Stimulated activated memory B cell treated with anti-CD40 and anti-IgM and Interleukin-4, amounts not matched to agents 10 μg/mL and 1 μg/mL and 100 μg/mL, for 72 hours (primary cell): ENCODE data around the gene GPR162.
A peak's percentile ranks its signal among the peaks of the same experiment; 100 is the strongest.

ENCODE experiments used
- ATAC-seq: fragments of 150-1000 bp; cut with Tn5 transposase; 2 replicates; pipeline ENCODE4 v1.10.0; 2021
- H3K27ac Mint-ChIP-seq: one replicate; pipeline ENCODE4 v1.8.0; 2022; ENCODE audit warnings: mild to moderate bottlenecking, mixed read lengths
- H3K27me3 Mint-ChIP-seq: one replicate; pipeline ENCODE4 v1.8.0; 2022; ENCODE audit warnings: mixed read lengths
- H3K36me3 Mint-ChIP-seq: one replicate; pipeline ENCODE4 v1.8.0; 2022; ENCODE audit warnings: mixed read lengths
- H3K4me1 Mint-ChIP-seq: one replicate; pipeline ENCODE4 v1.8.0; 2022; ENCODE audit warnings: mixed read lengths
- H3K4me3 Mint-ChIP-seq: one replicate; pipeline ENCODE4 v1.8.0; 2022; ENCODE audit warnings: mild to moderate bottlenecking, moderate library complexity, mixed read lengths
- H3K9me3 Mint-ChIP-seq: one replicate; pipeline ENCODE4 v1.8.0; 2022; ENCODE audit warnings: mixed read lengths

GPR162 gene

DNA sequence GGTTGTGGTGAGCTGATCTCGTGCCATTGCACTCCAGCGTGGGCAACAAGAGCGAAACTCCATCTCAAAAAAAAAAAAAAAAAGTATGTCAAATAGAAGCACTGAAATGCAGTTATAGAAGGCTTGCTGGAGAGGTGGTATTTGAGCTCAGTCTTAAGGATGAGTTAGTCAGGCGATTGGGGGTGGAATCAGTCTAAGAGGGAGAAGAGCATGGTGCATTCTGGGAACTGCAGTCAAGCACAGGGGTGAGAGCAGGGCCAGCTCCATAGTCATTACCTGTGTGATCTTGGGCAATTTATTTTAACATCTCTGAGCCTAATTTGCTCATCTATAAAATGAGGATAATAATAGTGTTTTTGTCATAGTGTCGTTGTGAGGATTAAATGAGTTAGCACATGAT lies 13.3 kb downstream of the GPR162 start:
- peaks cover 24% of the 10 kb centered on the region for H3K27me3 Mint-ChIP-seq
- no peak overlapping the region for H3K27ac Mint-ChIP-seq
- H3K9me3 Mint-ChIP-seq, result no peaks in the 10 kb centered on the region
- no peaks in the 10 kb centered on the region for H3K36me3 Mint-ChIP-seq
- ATAC-seq, result no peak
- no peak overlapping the region for H3K4me3 Mint-ChIP-seq
- H3K4me1 Mint-ChIP-seq, result peaks cover 22% of the 10 kb centered on the region

- Mint-ChIP-seq H3K4me1 (peaks cover 30% of the 10 kb centered on the region), H3K36me3 (no peaks in the 10 kb centered on the region), H3K4me3 (no peak overlapping the region), H3K27me3 (peaks cover 4% of the 10 kb centered on the region), H3K9me3 (no peaks in the 10 kb centered on the region), H3K27ac (no peak overlapping the region)
- no peak for ATAC-seq
These were observed 15.2 kb downstream of the GPR162 start for GRCh38 chr12:6836851-6837250.

GRCh38 chr12:6837370-6838060 lies 15.9 kb downstream of the GPR162 start:
- H3K36me3 Mint-ChIP-seq, result no peaks in the 10 kb centered on the region
- H3K4me3 Mint-ChIP-seq, result no peak overlapping the region
- peaks cover 30% of the 10 kb centered on the region for H3K4me1 Mint-ChIP-seq
- no peak overlapping the region for H3K27ac Mint-ChIP-seq
- H3K9me3 Mint-ChIP-seq, result no peaks in the 10 kb centered on the region
- H3K27me3 Mint-ChIP-seq, result no peaks in the 10 kb centered on the region
- no peak for ATAC-seq

DNA sequence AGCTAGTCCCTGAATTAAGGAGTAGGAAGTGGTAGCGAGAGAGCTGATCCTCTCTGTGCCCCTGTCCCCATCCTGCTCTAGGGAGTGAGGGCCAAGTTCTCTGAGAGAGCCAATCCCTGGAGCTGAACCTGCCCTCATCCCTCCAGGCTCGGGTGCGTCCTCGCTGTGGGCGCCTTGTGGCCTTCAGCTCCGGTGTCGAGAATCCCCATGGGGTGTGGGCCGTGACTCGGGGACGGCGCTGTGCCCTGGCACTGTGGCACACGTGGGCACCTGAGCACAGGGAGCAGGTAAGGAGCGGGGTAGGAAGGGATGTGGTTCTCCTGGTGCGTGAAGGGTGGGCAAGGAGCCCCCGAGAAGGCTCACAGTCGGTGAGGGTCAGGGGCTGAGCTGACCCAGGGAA lies 17.2 kb downstream of the GPR162 start:
- no peaks in the 10 kb centered on the region for H3K9me3 Mint-ChIP-seq
- H3K4me3 Mint-ChIP-seq, result no peak overlapping the region
- H3K27ac Mint-ChIP-seq, result no peak overlapping the region
- no peaks in the 10 kb centered on the region for H3K27me3 Mint-ChIP-seq
- peaks cover 34% of the 10 kb centered on the region for H3K4me1 Mint-ChIP-seq
- H3K36me3 Mint-ChIP-seq, result no peaks in the 10 kb centered on the region
- no peak for ATAC-seq

DNA sequence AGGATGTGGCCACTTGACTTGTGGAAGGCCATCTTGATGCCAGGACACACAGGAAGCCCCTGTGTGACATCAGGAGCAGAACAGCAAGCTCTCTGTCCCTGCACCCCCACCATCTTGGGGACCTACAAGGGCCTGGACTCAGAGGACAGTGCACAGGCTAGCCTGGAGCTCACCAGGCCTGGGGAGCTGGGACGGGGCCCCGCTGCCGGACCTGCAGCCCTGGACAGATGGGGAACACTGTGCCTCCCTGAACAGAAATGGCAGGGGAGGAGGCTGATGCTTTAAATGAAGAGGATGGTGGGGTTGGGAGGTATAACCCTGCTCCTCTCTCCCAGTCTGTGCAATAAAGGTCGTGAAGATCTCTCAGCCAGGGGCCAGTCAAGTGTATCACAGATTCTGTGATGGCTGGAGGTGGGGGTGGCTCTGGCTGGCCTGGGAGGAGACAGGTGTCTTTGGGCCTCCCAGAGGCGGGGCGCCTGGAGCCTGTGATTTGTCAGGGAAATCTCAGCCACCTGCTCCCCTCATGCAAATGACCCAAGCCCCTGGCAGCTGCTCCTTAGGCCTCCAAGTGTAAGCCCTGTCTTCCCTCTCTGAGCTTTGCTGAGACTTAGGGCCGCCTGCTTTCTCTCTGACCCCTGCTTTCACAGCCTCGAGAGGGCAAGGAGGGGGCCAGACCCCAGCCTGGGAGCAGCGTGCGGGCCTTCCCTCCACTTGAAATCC lies 18.0 kb downstream of the GPR162 start:
- peak; percentile 80 for ATAC-seq
- Mint-ChIP-seq H3K27ac (peak overlapping the region; percentile 55), H3K4me3 (no peak overlapping the region)

DNA sequence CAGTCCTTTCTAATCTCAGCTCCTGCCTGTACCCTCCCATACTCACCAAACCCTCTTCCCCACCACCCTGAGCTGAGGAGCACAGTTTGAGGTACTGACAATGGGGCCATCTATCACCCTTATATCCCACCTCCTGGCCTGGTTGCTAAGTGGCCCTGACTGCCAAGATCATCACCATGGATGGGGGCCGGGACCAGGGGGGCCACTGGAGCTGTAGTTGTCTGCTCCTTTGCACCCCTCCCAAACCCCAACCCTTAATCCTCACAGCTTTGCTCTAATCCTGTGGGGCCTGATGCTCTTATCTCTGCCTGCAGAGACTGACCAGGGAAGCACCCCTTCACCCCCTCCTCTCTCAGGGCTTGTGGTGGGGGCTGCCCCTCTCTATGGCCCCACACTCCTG lies 18.7 kb downstream of the GPR162 start:
- no peaks in the 10 kb centered on the region for H3K27me3 Mint-ChIP-seq
- peaks cover 33% of the 10 kb centered on the region for H3K4me1 Mint-ChIP-seq
- ATAC-seq, result peak; percentile 5
- no peaks in the 10 kb centered on the region for H3K9me3 Mint-ChIP-seq
- peak overlapping the region; percentile 55 for H3K27ac Mint-ChIP-seq
- H3K4me3 Mint-ChIP-seq, result no peak overlapping the region
- no peaks in the 10 kb centered on the region for H3K36me3 Mint-ChIP-seq

More for the DNA sequence above, 18.0 kb downstream of the GPR162 start:
- Mint-ChIP-seq H3K4me1 (peaks cover 34% of the 10 kb centered on the region), H3K27me3 (no peaks in the 10 kb centered on the region), H3K36me3 (no peaks in the 10 kb centered on the region), H3K9me3 (no peaks in the 10 kb centered on the region)

GRCh38 chr12:6840761-6841515 lies 19.3 kb downstream of the GPR162 start, which contains the start of gene GNB3:
Gene GNB3 (plus strand): TSS chr12:6840925. CDS start chr12:6841288, 363 bp downstream.
- ATAC-seq, result no peak
- Mint-ChIP-seq H3K9me3 (no peaks in the 10 kb centered on the region), H3K36me3 (no peaks in the 10 kb centered on the region), H3K27me3 (no peaks in the 10 kb centered on the region), H3K4me3 (no peak within 1 kb of the TSS), H3K27ac (peak within 1 kb of the TSS; percentile 55), H3K4me1 (peaks cover 27% of the 10 kb centered on the region)

- Mint-ChIP-seq H3K36me3 (no peaks in the 10 kb centered on the region), H3K4me1 (peaks cover 24% of the 10 kb centered on the region), H3K27ac (no peak overlapping the region), H3K4me3 (no peak overlapping the region), H3K9me3 (no peaks in the 10 kb centered on the region), H3K27me3 (no peaks in the 10 kb centered on the region)
- ATAC-seq, result no peak
These were observed 20.5 kb downstream of the GPR162 start for GRCh38 chr12:6842075-6842474.

- ATAC-seq, result no peak
- H3K9me3 Mint-ChIP-seq, result no peaks in the 10 kb centered on the region
- peaks cover 34% of the 10 kb centered on the region for H3K4me1 Mint-ChIP-seq
- H3K36me3 Mint-ChIP-seq, result no peaks in the 10 kb centered on the region
- H3K27ac Mint-ChIP-seq, result no peak overlapping the region
- no peak overlapping the region for H3K4me3 Mint-ChIP-seq
- H3K27me3 Mint-ChIP-seq, result no peaks in the 10 kb centered on the region
These were observed 21.7 kb downstream of the GPR162 start for GRCh38 chr12:6843118-6843902.

GRCh38 chr12:6845395-6845794 lies 23.8 kb downstream of the GPR162 start:
- H3K9me3 Mint-ChIP-seq, result no peaks in the 10 kb centered on the region
- no peak overlapping the region for H3K27ac Mint-ChIP-seq
- ATAC-seq, result no peak
- no peaks in the 10 kb centered on the region for H3K27me3 Mint-ChIP-seq
- no peak overlapping the region for H3K4me3 Mint-ChIP-seq
- H3K36me3 Mint-ChIP-seq, result no peaks in the 10 kb centered on the region
- peaks cover 37% of the 10 kb centered on the region for H3K4me1 Mint-ChIP-seq

DNA sequence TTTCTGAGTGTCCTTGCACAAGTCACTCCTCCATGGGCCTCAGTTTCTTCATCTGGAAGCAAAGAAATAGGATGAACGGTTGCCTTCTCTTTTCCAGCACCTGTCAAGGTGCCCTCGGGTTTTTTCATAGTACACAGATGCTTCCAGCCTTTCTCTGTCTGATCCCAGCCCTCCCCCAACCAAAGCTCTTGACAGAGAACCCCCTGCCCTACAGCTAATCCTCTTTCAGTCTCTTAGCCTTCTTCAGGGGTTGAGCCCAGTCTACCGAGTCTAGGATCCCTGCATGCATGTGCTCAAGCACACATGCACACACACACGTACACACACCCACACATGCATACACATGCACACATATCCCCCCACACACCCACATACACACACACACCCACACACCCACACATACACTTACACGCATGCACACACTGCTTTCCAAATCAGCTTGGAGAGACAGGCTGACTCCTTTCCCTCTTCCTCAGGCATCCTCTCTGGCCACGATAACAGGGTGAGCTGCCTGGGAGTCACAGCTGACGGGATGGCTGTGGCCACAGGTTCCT lies 24.8 kb downstream of the GPR162 start:
- ATAC-seq, result no peak
- no peak overlapping the region for H3K27ac Mint-ChIP-seq
- no peaks in the 10 kb centered on the region for H3K36me3 Mint-ChIP-seq
- H3K9me3 Mint-ChIP-seq, result no peaks in the 10 kb centered on the region
- H3K4me3 Mint-ChIP-seq, result no peak overlapping the region
- H3K4me1 Mint-ChIP-seq, result peaks cover 44% of the 10 kb centered on the region
- no peaks in the 10 kb centered on the region for H3K27me3 Mint-ChIP-seq

- H3K36me3 Mint-ChIP-seq, result no peaks in the 10 kb centered on the region
- H3K9me3 Mint-ChIP-seq, result no peaks in the 10 kb centered on the region
- no peaks in the 10 kb centered on the region for H3K27me3 Mint-ChIP-seq
- no peak overlapping the region for H3K27ac Mint-ChIP-seq
- ATAC-seq, result no peak
- peaks cover 44% of the 10 kb centered on the region for H3K4me1 Mint-ChIP-seq
- H3K4me3 Mint-ChIP-seq, result no peak overlapping the region
These were observed 26.1 kb downstream of the GPR162 start for GRCh38 chr12:6847676-6848075.

GRCh38 chr12:6849427-6849826 lies 27.8 kb downstream of the GPR162 start:
- Mint-ChIP-seq H3K4me3 (peak overlapping the region; percentile 14), H3K4me1 (peaks cover 57% of the 10 kb centered on the region), H3K27me3 (no peaks in the 10 kb centered on the region), H3K9me3 (no peaks in the 10 kb centered on the region), H3K36me3 (peaks cover 6% of the 10 kb centered on the region), H3K27ac (no peak overlapping the region)
- ATAC-seq, result no peak

DNA sequence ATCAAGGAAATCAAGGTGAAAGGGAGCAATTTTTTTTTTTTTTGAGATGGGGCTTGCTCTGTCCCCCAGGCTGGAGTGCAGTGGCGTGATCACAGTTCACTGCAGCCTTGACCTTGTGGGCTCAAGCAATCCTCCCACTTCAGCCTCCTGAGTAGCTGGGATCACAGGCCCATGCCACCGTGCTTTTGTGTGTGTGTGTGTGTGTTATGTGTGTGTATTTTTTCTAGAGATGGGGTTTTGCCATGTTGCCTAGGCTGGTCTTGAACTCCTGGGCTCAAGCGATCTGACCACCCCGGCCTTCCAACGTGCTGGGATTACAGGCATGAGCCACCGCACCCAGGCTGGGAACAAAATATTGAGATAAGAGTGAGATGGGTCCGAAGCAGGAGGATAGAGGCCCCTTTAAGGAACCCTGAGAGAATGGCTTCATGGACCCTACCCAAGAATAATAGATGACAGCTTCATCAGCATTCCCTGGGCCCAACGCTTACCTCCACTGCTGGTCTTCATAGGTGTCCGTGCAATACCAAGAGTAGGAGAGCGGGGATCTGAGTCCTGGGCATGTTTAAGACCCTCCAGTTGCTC lies 28.4 kb downstream of the GPR162 start:
- no peak overlapping the region for H3K27ac Mint-ChIP-seq

More for the DNA sequence above, 28.4 kb downstream of the GPR162 start:
- peaks cover 57% of the 10 kb centered on the region for H3K4me1 Mint-ChIP-seq
- H3K4me3 Mint-ChIP-seq, result peak overlapping the region; percentile 55
- H3K36me3 Mint-ChIP-seq, result peaks cover 6% of the 10 kb centered on the region
- no peaks in the 10 kb centered on the region for H3K27me3 Mint-ChIP-seq
- no peaks in the 10 kb centered on the region for H3K9me3 Mint-ChIP-seq
- ATAC-seq, result no peak
